SK-MEL-5 (cell line): Measurements from ENCODE around the gene NKAIN4. TPM values are rescaled to one million over a fixed set of nuclear protein-coding genes. Genes with fewer than 3 reads are reported as not detected.

Source experiments
- DNase-seq: peaks from one replicate; pipeline ENCODE4 v3.0.0-alpha.2; 2016; ENCODE audit warnings: low read depth, low spot score
- in situ Hi-C: cut with HindIII; loops from 2 replicates; pipeline ENCODE4 v1.10.0; 2016; ENCODE audit warnings: low sequenced_read_pairs, high pct_unique_total_duplicates, low pct_unique_long_range_greater_than_20kb
- total RNA-seq: library from RNA; depleted of rRNA; stranded (reverse); fragments of >200 nt; shearing (Covaris generic); gene quantifications from 2 replicates; pipeline ENCODE4 v1.2.3, GENCODE V29; 2014

NKAIN4 gene
- total RNA-seq, 1 experiment from 2014 or later = not detected

GRCh38 chr20:63290136-63290676, 35.9 kb upstream of the NKAIN4 start:
- in situ Hi-C loops = no loop called here
- DNase-seq = no peak

DNA sequence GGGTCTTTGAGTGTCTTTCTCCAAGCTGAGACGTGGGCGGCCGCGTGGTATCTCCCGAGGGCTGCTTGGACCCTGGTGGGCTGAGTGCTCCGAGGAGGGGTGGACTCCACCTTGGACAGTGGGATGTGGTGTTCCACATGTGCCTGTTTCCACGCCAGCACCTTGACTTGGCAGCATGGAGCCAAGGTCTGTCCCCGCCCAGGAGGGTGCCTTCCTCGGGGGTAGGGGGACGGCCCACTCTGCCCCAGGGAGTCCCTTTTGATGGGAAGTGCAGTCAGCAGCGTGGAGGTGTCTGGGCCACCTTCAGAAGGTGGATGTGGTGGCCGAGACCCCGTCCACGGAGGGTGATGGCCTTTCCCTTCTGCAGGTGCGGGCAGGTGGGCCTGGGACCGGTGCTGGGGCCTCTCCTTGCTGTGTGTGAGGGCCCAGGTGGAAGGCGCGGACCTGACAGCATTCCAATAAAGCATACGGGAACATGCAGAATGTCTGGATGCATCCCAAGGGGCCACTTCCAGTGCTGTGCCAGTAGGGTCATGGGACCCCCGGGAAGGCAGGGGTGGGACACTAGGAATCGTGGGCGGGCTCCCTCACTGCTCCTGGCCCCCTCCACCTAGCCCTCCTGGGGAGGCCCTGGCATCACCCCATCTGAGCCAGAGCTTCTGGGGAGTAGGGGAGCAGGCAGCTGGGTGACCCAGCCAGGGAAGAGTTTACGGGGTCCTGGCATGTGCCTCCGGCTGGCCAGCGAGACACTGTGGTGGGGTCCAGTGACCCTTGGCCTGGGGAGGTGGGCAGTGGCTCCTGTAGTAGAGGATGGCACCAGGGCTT, 35.3 kb upstream of the NKAIN4 start:
- DNase-seq = no peak
- in situ Hi-C loops = no loop called here

GRCh38 chr20:63288581-63289251, 34.5 kb upstream of the NKAIN4 start:
- no peak for DNase-seq
- in situ Hi-C loops = no loop called here

GRCh38 chr20:63287697-63288580, 33.7 kb upstream of the NKAIN4 start:
- in situ Hi-C loops = no loop called here
- DNase-seq = no peak

DNA sequence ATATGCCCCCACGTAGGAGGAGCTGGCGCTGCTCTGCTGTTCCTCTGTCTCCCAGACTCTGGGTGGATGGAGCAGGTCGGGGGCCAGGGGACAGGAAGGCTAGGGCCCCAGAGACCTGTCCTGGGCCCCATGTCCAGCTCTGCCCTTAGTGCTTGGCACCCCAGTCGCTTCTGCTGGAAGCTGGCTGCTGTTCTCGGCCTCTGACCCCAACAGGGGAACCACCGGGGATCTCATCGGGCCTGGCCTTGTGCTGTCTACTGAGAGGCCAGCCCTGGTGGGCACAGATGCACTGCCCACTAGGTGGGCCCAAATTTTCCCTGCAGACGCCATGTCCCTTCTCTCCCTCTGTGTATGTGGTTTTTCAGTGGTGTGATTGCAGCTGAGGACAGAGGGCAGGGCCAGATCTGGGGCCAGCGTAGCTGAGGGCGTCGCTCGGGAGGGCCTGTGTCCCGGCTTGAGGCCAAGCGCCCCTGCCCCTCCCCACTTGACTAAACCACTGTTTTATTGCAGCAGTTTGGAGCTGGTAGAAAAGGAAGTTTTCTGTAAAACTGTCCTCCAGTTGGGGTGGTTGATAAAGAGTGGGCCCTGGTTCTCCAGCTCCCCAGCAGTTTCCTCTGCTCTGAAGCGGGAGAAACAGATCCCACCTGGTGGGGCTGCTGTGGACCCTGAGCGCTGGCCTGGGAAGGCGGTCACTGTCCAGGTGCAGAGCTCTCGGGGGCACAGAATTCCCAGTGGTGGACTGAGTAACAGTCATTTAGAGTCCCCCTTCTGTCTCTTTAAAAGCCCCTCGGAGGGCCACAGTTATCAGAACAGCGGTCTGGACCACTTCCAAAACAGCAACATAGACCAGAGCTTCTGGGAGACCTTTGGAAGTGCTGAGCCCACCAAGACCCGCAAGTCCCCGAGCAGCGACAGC, 32.8 kb upstream of the NKAIN4 start:
- in situ Hi-C loops = no loop called here
- no peak for DNase-seq

GRCh38 chr20:63285636-63286615, 31.7 kb upstream of the NKAIN4 start:
- in situ Hi-C loops = no loop called here
- no peak for DNase-seq

DNA sequence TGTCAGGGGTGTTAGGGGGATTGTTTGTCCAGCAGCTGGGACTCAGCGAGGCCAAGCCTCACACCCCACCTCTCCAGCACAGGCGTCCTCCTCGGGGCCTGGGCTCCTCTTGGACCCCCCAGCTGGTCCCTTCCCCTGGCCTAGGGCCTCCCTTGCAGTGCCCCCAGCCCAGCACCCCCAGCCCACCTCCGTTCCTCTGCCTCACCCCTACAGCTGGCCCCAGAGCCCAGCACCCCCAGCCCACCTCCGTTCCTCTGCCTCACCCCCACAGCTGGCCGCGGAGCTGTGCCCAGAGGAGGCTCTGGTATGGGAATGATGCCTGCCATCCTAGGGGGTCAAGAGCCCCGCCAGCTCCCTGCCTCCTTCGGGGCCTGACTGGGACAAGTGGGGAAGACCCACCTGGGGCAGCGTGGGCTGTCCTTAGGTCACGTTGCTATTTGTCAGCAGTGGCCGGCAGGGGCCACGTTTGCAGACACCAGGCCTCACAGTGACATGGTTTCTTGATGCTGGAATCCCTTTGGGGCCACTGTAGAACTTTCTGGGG, 30.8 kb upstream of the NKAIN4 start:
- no peak for DNase-seq
- in situ Hi-C loops = no loop called here

DNA sequence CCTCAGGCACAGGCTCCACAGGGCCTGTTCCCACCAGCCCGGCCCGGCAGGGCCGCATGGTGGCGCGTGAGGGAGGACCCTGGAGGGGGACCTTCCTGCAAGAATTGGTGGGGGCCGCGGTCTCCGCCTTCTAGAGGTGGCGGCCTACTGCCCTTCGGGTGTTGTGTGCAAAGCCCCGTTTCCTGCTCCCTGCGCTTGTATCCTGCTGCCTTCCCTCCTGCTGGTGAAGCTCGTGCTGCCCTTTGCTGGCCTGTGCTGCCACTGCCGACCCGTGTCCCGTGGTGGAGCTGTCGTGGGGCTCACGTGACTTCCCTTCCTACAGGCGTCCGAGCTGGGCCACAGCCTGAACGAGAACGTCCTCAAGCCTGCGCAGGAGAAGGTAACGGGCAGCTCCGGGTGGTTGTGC, 30.3 kb upstream of the NKAIN4 start:
- in situ Hi-C loops = no loop called here
- no peak for DNase-seq

DNA sequence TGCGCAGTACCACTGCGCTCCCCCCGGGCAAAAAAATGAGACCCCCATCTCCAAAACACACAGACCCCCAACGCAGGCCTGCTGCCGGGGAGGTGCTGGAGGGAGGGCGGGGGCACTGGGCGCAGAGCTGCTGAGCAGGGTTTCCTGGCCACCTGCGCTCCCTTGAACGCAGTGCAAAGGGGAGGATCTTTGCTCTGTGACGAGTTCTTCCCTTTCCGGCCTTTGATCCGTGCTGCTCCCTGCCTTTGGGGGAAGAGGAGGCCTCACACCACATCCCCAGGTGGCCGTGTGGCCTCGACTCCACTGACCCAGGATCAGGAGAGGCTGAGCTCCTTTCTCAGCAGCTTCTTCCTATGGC, 29.8 kb upstream of the NKAIN4 start:
- DNase-seq = no peak
- in situ Hi-C loops = no loop called here

GRCh38 chr20:63283397-63284082, 29.3 kb upstream of the NKAIN4 start:
- in situ Hi-C loops = no loop called here
- DNase-seq = no peak

- in situ Hi-C loops = no loop called here
- no peak for DNase-seq
Observed at GRCh38 chr20:63282946-63283345, 28.7 kb upstream of the NKAIN4 start.

- in situ Hi-C loops = no loop called here
- DNase-seq = no peak
Observed at GRCh38 chr20:63281742-63282665, 27.7 kb upstream of the NKAIN4 start.

DNA sequence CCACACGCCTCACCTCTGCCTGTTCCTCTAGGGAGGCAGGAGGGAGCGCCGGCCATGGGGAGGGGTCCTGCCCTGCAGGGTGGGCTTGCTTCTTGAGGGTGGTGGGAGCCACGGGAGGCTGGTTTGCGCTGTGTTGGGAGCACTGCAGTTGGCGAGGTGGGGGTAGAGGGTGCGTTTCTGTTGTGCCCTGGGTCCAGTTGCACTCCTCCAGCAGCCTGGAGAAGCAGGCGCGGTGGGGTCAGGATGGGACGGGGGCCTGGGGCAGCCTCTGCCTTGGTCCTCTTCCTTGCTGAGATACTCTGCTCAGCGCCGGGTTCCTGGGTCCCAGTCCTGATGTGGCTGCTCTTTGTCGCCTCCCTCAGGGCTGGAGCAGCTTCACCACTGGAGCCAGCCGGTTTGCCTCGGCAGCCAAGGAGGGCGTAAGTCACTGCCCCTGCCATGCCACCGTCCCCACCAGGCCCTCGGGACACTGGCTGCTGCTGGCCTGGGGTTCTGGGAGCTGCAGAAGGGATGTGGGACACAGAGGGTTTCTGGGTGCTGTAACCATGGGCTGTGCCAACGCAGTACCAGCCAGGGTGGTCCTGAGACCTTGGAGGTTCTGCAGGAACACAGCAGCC, 26.8 kb upstream of the NKAIN4 start:
- in situ Hi-C loops = no loop called here
- no peak for DNase-seq

DNA sequence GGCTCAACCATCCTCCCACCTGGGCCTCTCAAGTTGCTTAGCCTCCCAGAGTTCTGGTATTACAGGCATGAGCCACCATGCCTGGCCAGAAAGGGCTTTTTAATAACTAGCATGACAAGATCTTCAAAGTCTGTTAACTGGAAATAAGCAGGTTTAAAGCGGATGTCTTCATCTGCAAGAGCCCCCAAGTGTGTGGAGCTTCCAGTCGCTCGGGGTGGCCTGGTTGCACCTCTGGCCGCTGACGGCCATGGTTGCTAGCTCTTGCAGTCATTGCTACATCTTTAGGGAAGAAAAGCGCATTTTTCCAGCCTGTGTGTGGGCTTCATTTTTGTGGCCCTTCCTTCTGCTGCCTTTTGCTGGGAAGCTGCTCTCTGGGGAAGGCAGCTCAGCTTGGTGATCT, 26.1 kb upstream of the NKAIN4 start:
- no peak for DNase-seq
- in situ Hi-C loops = no loop called here
